ENCODE data around the gene FZR1. TPM values are rescaled to one million over a fixed set of nuclear protein-coding genes. Genes with fewer than 3 reads are reported as not detected.

The FZR1 gene
- total and polyA plus RNA-seq, 2 experiments from 2014 or later, result 16.1 to 39.2 TPM

DNA sequence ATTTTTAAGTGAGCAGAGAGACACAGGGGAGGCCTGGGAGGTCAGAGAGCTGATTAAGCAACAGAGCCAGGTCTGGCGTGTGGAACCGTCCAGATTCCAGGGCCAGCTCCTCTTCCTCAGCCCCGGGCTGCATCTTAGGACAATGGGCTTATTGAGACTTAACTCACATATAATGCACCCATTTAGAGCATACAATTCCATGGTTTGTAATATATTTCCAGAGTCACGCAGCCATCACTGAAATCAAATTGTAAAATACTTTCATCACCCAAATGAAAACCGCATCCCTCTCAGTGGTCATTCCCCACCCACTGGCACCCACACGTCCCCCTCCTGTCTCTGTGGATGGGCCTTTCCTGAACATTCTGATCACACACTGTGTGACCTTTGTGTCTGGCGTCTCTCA is 64.5 kb downstream of the FZR1 start (continued):
- TF ChIP-seq, protein P1, sequence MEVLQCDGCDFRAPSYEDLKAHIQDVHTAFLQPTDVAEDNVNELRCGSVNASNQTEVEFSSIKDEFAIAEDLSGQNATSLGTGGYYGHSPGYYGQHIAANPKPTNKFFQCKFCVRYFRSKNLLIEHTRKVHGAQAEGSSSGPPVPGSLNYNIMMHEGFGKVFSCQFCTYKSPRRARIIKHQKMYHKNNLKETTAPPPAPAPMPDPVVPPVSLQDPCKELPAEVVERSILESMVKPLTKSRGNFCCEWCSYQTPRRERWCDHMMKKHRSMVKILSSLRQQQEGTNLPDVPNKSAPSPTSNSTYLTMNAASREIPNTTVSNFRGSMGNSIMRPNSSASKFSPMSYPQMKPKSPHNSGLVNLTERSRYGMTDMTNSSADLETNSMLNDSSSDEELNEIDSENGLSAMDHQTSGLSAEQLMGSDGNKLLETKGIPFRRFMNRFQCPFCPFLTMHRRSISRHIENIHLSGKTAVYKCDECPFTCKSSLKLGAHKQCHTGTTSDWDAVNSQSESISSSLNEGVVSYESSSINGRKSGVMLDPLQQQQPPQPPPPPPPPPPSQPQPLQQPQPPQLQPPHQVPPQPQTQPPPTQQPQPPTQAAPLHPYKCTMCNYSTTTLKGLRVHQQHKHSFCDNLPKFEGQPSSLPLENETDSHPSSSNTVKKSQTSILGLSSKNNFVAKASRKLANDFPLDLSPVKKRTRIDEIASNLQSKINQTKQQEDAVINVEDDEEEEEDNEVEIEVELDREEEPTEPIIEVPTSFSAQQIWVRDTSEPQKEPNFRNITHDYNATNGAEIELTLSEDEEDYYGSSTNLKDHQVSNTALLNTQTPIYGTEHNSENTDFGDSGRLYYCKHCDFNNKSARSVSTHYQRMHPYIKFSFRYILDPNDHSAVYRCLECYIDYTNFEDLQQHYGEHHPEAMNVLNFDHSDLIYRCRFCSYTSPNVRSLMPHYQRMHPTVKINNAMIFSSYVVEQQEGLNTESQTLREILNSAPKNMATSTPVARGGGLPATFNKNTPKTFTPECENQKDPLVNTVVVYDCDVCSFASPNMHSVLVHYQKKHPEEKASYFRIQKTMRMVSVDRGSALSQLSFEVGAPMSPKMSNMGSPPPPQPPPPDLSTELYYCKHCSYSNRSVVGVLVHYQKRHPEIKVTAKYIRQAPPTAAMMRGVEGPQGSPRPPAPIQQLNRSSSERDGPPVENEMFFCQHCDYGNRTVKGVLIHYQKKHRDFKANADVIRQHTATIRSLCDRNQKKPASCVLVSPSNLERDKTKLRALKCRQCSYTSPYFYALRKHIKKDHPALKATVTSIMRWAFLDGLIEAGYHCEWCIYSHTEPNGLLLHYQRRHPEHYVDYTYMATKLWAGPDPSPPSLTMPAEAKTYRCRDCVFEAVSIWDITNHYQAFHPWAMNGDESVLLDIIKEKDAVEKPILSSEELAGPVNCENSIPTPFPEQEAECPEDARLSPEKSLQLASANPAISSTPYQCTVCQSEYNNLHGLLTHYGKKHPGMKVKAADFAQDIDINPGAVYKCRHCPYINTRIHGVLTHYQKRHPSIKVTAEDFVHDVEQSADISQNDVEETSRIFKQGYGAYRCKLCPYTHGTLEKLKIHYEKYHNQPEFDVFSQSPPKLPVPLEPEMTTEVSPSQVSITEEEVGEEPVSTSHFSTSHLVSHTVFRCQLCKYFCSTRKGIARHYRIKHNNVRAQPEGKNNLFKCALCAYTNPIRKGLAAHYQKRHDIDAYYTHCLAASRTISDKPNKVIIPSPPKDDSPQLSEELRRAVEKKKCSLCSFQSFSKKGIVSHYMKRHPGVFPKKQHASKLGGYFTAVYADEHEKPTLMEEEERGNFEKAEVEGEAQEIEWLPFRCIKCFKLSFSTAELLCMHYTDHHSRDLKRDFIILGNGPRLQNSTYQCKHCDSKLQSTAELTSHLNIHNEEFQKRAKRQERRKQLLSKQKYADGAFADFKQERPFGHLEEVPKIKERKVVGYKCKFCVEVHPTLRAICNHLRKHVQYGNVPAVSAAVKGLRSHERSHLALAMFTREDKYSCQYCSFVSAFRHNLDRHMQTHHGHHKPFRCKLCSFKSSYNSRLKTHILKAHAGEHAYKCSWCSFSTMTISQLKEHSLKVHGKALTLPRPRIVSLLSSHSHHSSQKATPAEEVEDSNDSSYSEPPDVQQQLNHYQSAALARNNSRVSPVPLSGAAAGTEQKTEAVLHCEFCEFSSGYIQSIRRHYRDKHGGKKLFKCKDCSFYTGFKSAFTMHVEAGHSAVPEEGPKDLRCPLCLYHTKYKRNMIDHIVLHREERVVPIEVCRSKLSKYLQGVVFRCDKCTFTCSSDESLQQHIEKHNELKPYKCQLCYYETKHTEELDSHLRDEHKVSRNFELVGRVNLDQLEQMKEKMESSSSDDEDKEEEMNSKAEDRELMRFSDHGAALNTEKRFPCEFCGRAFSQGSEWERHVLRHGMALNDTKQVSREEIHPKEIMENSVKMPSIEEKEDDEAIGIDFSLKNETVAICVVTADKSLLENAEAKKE (CRISPR knock-in tag; IDR thresholded peaks at IDR 0.05), result no peak
- no peak for TF ChIP-seq CREB1 (CRISPR knock-in tag; IDR thresholded peaks at IDR 0.05; ENCODE audit: low read depth)
- no peak for TF ChIP-seq JUNB (IDR thresholded peaks at IDR 0.05; ENCODE audit: unreplicated experiment)

DNA sequence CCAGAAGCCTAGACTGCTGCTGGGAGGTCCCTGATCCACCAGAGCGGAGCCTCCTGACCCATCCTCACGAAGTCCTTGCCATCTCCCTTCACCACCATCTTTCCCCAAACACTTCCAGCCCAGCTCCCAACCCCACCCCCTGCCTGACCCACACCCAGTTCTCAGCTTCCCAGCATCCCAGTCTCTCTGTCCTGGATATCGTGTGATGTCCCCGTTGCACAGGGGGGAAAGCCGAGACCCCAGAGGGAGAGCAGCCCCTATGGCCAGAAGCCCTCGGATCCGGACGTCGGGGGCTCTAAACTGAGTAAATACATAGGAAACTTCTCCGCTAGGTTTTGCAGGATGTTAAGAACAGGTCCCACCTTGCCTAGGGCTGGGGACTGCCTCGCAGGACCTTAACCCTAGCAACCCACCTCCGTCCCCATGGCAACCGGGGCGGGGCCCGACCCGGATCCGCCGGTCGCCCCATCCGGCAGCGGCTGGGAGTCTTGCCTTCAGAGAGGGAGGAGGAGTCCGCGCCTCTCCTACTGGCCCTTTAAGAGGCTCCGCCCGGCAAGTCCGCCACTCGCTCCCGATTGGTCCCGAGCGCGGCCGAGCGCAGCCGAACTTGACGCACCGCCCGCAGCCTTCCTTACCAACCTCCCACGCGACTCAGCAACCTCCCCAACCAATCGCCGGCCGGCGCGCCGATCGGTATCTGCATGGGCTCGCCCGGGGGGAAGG is 66.2 kb downstream of the FZR1 start:
- Histone ChIP-seq H3K79me2 (replicated peaks; ENCODE audit: insufficient read depth) (no peaks in the 10 kb centered on the region), H3K27me3 (ENCODE audit: insufficient read depth) (no peaks in the 10 kb centered on the region), H3K36me3 (ENCODE audit: insufficient read depth) (no peaks in the 10 kb centered on the region), H2AFZ (no peak overlapping the region), H4K20me1 (replicated peaks; ENCODE audit: insufficient read depth) (peaks cover 6% of the 10 kb centered on the region), H3K4me3 (peak overlapping the region; percentile 92; the same call in 1 of the 2 replicates), H3K27ac (ENCODE audit: low read depth) (no peak overlapping the region), H3F3A (replicated peaks; ENCODE audit: low read depth) (peaks cover 11% of the 10 kb centered on the region), H3K4me2 (peak overlapping the region; percentile 82), H3K9me2 (ENCODE audit: insufficient read depth) (no peaks in the 10 kb centered on the region), H3K4me1 (ENCODE audit: insufficient read depth) (peaks cover 19% of the 10 kb centered on the region)
- TF ChIP-seq REST (IDR thresholded peaks at IDR 0.05; ENCODE audit: unreplicated experiment) (no peak), CREB1 (CRISPR knock-in tag; IDR thresholded peaks at IDR 0.05; ENCODE audit: low read depth) (peak; percentile 56)
- peak; percentile 100 for DNase-seq (ENCODE audit: low spot score)
- peaks cover 16% of the 10 kb centered on the region for H3K4me1 Mint-ChIP-seq
- peak; percentile 71 for ATAC-seq
- peaks cover 26% of the 10 kb centered on the region for H3K27me3 Mint-ChIP-seq (ENCODE audit: insufficient read depth, low read depth, poor library complexity)
- H3K36me3 Mint-ChIP-seq (ENCODE audit: low read depth), result peaks cover 12% of the 10 kb centered on the region
- H3K9me3 Mint-ChIP-seq, result no peaks in the 10 kb centered on the region
- H3K4me3 Mint-ChIP-seq, result peak overlapping the region; percentile 77
- H3K27ac Mint-ChIP-seq, result no peak overlapping the region
